GM20000 (cell line): Measurements from ENCODE around the gene RNASEL.

ENCODE experiments used
- DNase-seq: peaks from one replicate; pipeline ENCODE4 v3.0.0; 2012; ENCODE audit warnings: low spot score
- CTCF ChIP-seq: IDR thresholded peaks from 2 replicates; pipeline ENCODE4 v1.5.1; 2012; ENCODE audit warnings: mild to moderate bottlenecking, control low read depth; ENCODE audit errors: extremely low read depth, missing control alignments

Gene RNASEL

GRCh38 chr1:182584746-182585145, 4.3 kb downstream of the RNASEL start:
- no peak for DNase-seq

DNA sequence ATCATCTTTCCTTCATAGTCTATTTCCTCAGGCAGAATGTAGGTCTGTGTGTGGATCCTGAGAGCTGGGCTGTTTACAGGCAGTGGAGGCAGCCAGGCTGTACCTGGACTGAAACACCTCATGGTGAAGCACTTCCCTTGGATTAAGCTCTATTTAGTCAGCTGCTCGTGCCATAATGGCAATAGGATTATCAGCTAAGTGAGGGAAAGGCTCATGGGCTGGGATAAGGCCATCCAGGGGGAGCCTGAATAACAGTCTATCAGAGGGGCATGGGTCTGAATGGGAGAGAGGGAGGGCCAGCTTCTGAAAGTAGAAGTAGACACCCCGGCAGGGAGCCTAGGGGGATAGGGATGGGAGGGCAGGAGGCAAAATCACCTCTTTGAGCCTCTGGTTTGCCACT, 8.3 kb downstream of the RNASEL start:
- TF ChIP-seq CTCF, result no peak
- DNase-seq, result no peak

More at GRCh38 chr1:182584746-182585145, 4.3 kb downstream of the RNASEL start:
- no peak for TF ChIP-seq CTCF

GRCh38 chr1:182575540-182576149, 13.4 kb downstream of the RNASEL start:
- no peak for TF ChIP-seq CTCF
- no peak for DNase-seq

DNA sequence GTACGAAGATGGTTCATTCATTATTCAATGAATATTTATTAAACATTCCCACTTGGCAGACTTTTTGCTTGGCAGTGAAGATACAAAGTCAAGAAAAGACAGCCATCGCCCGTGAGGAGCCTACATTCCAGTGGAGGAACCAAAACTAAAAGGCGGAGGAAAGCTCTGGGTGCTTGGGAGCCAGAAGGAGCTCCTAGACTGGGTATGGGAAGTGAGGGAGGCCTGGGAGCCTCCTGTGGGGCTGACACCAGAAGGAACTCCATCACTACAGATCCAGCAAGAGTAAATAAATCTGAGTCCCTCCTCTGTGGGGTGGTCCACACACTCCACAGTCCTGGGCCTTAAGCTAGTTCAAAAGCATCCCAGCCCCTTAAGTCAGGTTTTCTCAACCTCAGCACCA, 14.9 kb downstream of the RNASEL start:
- no peak for DNase-seq
- TF ChIP-seq CTCF, result no peak

GRCh38 chr1:182570611-182570970, 18.5 kb downstream of the RNASEL start:
- peak; percentile 19 for DNase-seq
- TF ChIP-seq CTCF, result no peak

DNA sequence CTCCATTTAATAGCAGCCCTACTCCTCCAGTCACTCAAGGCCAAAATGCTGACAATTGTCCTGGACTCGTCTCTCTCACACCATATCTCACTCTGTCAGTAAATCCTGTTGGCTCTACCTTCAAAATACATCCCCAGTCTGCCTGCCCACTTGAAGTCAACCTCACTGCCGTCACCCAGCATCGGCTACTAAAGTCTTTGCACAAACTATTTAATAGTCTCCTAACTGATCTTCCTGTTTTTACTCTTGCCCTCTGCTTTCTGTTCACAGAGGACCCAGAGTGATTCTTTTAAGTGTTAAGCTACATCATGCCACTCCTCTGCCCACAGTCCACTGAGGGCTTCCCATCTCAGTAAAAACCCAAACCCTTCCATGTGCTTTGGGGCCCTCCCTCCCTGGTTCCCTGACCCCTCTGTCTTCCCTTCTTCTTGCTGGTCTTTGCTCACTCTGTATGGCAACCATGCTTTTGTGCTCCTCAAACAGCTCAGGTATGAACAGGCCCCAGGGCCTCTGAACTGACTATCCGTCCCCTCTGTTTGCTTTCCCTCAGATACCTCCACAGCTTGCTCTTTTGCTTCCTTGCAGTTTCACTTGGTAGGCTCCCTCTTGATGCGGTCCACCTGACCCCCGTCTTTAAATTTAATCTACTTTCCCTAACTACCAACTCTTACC, 19.0 kb downstream of the RNASEL start:
- peak; percentile 12 for DNase-seq
- TF ChIP-seq CTCF, result no peak

GRCh38 chr1:182568647-182569284, 20.3 kb downstream of the RNASEL start:
- peak; percentile 24 for DNase-seq
- no peak for TF ChIP-seq CTCF
